HFFc6 (cell line): ENCODE data around the gene SGCG. TPM values are rescaled to one million over a fixed set of nuclear protein-coding genes. Genes with fewer than 3 reads are reported as not detected.
A peak's percentile ranks its signal among the peaks of the same experiment; 100 is the strongest.
"Not testable (repeated sequence)": the region's sequence is repeated elsewhere in the genome, so short reads cannot be mapped to it uniquely, and the experiment has no call there.

Source experiments
- DNase-seq: peaks from one replicate; pipeline ENCODE4 v3.0.0-alpha.2; 2018
- H3K27ac Mint-ChIP-seq: 2 replicates; pipeline ENCODE4 v1.8.0; 2020; ENCODE audit warnings: mild to moderate bottlenecking, mixed read lengths
- H3K27me3 Mint-ChIP-seq: 2 replicates; pipeline ENCODE4 v1.8.0; 2021; ENCODE audit warnings: mild to moderate bottlenecking, moderate library complexity, mixed read lengths; ENCODE audit not compliant: insufficient read depth
- H3K36me3 Mint-ChIP-seq: 2 replicates; pipeline ENCODE4 v1.8.0; 2021; ENCODE audit warnings: low read depth, mixed read lengths
- H3K4me1 Mint-ChIP-seq: 2 replicates; pipeline ENCODE4 v1.8.0; 2020; ENCODE audit warnings: low read depth, mixed read lengths
- H3K4me3 Mint-ChIP-seq: 2 replicates; pipeline ENCODE4 v1.8.0; 2020; ENCODE audit warnings: mild to moderate bottlenecking, moderate library complexity, mixed read lengths
- H3K9me3 Mint-ChIP-seq: 2 replicates; pipeline ENCODE4 v1.8.0; 2020; ENCODE audit warnings: mild to moderate bottlenecking, mixed read lengths
- CTCF ChIP-seq: fragments of 200-600 bp; sonication (generic); IDR thresholded peaks from 2 replicates; pipeline ENCODE4 v1.5.0; 2021; ENCODE audit warnings: antibody characterized with exemption, mild to moderate bottlenecking
- long read RNA-seq: library from polyadenylated mRNA; unstranded; transcript quantifications from one replicate; pipeline ENCODE4 v2.0.0, GENCODE V29; 2019
- total RNA-seq, 6 experiments: library from RNA; stranded (reverse); fragmentation: NEBNext Ultra II Directional; extraction: Animal tissue kit (Norgen Biotek cat#: 25700); gene quantifications; 2 replicates in 1 of 6; 3 replicates in 5 of 6; pipeline ENCODE4 v1.2.3, GENCODE V29; 2021

SGCG gene, protein sequence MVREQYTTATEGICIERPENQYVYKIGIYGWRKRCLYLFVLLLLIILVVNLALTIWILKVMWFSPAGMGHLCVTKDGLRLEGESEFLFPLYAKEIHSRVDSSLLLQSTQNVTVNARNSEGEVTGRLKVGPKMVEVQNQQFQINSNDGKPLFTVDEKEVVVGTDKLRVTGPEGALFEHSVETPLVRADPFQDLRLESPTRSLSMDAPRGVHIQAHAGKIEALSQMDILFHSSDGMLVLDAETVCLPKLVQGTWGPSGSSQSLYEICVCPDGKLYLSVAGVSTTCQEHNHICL
- not detected for total RNA-seq
- long read RNA-seq = 0 reads

DNA sequence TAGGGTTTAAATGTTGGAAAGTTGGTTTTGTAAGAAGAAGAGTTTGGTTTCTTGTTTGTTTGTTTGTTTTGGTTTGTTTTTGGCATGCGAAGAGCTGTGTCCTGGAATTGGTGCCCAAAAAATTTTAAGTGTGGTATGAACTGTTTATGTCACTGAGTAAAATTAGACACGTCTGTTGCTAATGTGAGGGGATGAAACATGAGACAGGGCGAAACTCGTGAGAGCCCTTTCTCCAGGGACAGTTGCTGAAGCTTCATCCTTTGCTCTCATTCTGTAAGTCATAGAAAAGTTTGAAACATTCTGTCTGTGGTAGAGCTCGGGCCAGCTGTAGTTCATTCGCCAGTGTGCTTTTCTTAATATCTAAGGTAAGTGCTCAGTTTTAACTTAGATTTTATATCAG, at the start of gene SGCG:
TSS of gene SGCG (plus strand) at position 269 of the 400 bp plus-strand sequence. CDS start 22,716 bp downstream, outside the sequence.
- TF ChIP-seq CTCF = no peak
- H3K27me3 Mint-ChIP-seq = peaks cover 16% of the 10 kb centered on the region
- no peak for DNase-seq
- H3K27ac Mint-ChIP-seq = no peak within 1 kb of the TSS
- no peaks in the 10 kb centered on the region for H3K36me3 Mint-ChIP-seq
- H3K4me3 Mint-ChIP-seq = no peak within 1 kb of the TSS
- H3K4me1 Mint-ChIP-seq = no peaks in the 10 kb centered on the region
- H3K9me3 Mint-ChIP-seq = no peaks in the 10 kb centered on the region

DNA sequence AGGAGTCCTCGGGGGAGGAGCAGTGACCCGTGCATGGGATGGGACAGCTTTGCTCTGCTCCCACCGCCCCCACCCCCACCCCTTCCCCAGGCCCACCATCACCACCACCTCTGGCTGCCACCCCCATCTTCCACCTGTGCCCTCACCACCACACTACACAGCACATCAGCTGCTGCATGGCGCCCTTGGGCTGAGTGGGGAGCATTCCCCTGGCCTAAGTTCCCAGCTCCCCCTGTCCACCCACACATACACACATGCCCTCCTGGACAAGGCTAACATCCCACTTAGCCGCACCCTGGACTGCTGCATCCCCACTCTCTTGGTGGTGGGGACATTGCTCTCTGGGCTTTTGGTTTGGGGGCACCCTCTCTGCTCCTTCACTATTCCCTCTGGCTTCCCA, 46.2 kb upstream of the SGCG start:
- no peaks in the 10 kb centered on the region for H3K9me3 Mint-ChIP-seq
- H3K4me1 Mint-ChIP-seq = no peaks in the 10 kb centered on the region
- no peak for TF ChIP-seq CTCF
- no peak overlapping the region for H3K4me3 Mint-ChIP-seq
- no peaks in the 10 kb centered on the region for H3K36me3 Mint-ChIP-seq
- H3K27ac Mint-ChIP-seq = no peak overlapping the region
- H3K27me3 Mint-ChIP-seq = no peaks in the 10 kb centered on the region; the same call in 1 of the 2 replicates
- DNase-seq = no peak

DNA sequence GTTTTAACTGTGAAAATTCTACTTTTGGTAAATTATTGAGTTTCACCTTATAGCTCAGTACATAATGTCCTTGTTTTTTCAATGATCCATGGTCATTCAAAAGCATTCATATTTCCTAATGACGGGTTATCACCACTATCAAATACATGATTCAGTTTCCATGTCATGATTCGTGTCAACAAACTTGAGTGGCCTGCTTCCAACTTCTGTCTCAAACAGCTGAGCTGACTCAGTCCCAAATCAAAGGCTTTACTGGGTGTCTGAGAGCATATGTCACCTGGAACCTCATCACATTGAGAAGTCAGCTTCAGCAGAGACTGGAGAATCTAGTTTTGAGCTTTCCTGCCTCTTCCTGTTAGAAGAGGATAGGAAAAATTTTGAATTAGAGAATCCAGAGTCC, 40.3 kb upstream of the SGCG start:
- TF ChIP-seq CTCF = no peak
- Mint-ChIP-seq H3K27me3 (no peaks in the 10 kb centered on the region; the same call in 1 of the 2 replicates), H3K36me3 (peaks cover 4% of the 10 kb centered on the region; the same call in 1 of the 2 replicates), H3K27ac (no peak overlapping the region), H3K9me3 (peaks cover 5% of the 10 kb centered on the region; the same call in 1 of the 2 replicates), H3K4me1 (peaks cover 5% of the 10 kb centered on the region; the same call in 1 of the 2 replicates), H3K4me3 (no peak overlapping the region)
- DNase-seq = peak; percentile 5

DNA sequence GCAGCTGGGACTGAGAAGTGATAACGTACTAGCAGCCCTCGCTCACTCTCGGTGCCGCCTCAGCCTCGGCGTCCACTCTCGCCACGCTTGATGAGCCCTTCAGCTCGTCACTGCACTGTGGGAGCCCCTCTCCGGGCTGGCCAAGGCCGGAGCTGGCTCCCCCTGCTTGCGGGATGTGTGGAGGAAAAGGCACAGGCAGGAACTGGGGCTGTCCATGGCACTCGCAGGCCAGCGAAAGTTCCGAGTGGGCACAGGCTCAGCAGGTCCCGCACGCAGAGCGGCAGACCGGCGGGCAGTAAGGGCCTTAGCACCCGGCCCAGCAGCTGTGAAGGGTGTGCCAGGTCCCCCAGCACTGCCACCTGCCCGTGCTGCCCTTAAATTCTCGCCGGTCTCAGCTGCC, 38.8 kb upstream of the SGCG start:
- Mint-ChIP-seq H3K9me3 (peaks cover 5% of the 10 kb centered on the region; the same call in 1 of the 2 replicates), H3K27me3 (no peaks in the 10 kb centered on the region; the same call in 1 of the 2 replicates), H3K27ac (no peak overlapping the region), H3K4me3 (no peak overlapping the region), H3K4me1 (peaks cover 11% of the 10 kb centered on the region), H3K36me3 (peaks cover 4% of the 10 kb centered on the region; the same call in 1 of the 2 replicates)
- no peak for TF ChIP-seq CTCF
- no peak for DNase-seq

DNA sequence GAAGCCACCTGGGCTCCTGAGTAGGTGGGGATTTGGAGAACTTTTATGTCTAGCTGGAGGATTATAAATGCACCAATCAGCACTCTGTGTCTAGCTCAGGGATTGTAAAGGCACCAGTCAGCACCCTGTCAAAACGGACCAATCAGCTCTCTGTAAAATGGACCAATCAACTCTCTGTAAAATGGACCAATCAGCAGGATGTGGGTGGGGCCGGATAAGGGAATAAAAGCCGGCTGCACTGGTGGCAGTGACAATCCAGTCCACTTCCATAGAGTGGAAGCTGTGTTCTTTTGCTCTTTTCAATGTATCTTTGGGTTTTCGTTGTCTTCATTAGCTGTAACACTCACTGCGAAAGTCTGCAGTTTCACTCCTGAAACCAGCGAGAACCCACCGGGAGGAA, 38.2 kb upstream of the SGCG start:
- not testable (repeated sequence) for H3K9me3 Mint-ChIP-seq, H3K4me3 Mint-ChIP-seq, H3K27me3 Mint-ChIP-seq, H3K36me3 Mint-ChIP-seq, H3K27ac Mint-ChIP-seq, DNase-seq
- peaks cover 16% of the 10 kb centered on the region for H3K4me1 Mint-ChIP-seq

GRCh38 chr13:23144431-23144830, 36.3 kb upstream of the SGCG start:
- Mint-ChIP-seq H3K4me1 (peaks cover 16% of the 10 kb centered on the region), H3K27me3 (no peaks in the 10 kb centered on the region; the same call in none of the 2 replicates), H3K27ac (no peak overlapping the region), H3K36me3 (peaks cover 4% of the 10 kb centered on the region; the same call in 1 of the 2 replicates), H3K4me3 (no peak overlapping the region; the same call in 1 of the 2 replicates), H3K9me3 (peaks cover 5% of the 10 kb centered on the region; the same call in 1 of the 2 replicates)
- TF ChIP-seq CTCF = no peak
- no peak for DNase-seq
